PC-3 (cell line): ENCODE data around the gene MOB3A. TPM values are rescaled to one million over a fixed set of nuclear protein-coding genes. Genes with fewer than 3 reads are reported as not detected.

ENCODE experiments used
- ATAC-seq: fragments of 200-7000 bp; cut with Tn5 transposase; 2 replicates; pipeline ENCODE4 v1.9.1; 2020; ENCODE audit warnings: mild to moderate bottlenecking, moderate library complexity
- BruUV-seq: library from RNA; stranded (reverse); fragments of 400-500 nt; replicated peaks from 2 replicates; lab custom pipeline; 2021; lab: Mats Ljungman, UMichigan
- CTCF ChIA-PET: fragments of 300-600 bp; sonication (Branson Sonifier 250); formaldehyde crosslinking; loops from one replicate; lab custom pipeline; 2022; ENCODE audit warnings: antibody characterized with exemption; lab: Charles Lee
- POLR2A ChIA-PET: fragments of 300-600 bp; sonication (Branson Sonifier 250); formaldehyde crosslinking; loops from one replicate; lab custom pipeline; 2022; ENCODE audit warnings: antibody characterized with exemption; ENCODE audit not compliant: unreplicated experiment; lab: Charles Lee
- DNase-seq: peaks from one replicate; pipeline ENCODE4 v3.0.0-alpha.2; 2015
- H2AFZ ChIP-seq: fragments of 300-600 bp; sonication (generic); 2 replicates; pipeline ENCODE4 v1.6.0; 2016; ENCODE audit warnings: antibody characterized with exemption, low read length
- H3F3A ChIP-seq: fragments of 300-600 bp; sonication (generic); one replicate; pipeline ENCODE4 v1.6.0; 2017; ENCODE audit warnings: antibody characterized with exemption, low read length, control low read depth, mild to moderate bottlenecking; ENCODE audit not compliant: unreplicated experiment
- H3K27ac ChIP-seq: fragments of 300-600 bp; sonication (generic); 2 replicates; pipeline ENCODE4 v1.5.1; 2016; ENCODE audit warnings: mild to moderate bottlenecking, low read length
- H3K27me3 ChIP-seq: fragments of 300-600 bp; sonication (generic); 2 replicates; pipeline ENCODE4 v1.6.1; 2016; ENCODE audit warnings: low read length, mixed read lengths
- H3K36me3 ChIP-seq: fragments of 300-600 bp; sonication (generic); 2 replicates; pipeline ENCODE4 v1.6.1; 2016; ENCODE audit warnings: low read depth, mixed run types, low read length, mixed read lengths
- H3K4me1 ChIP-seq: fragments of 300-600 bp; sonication (generic); 2 replicates; pipeline ENCODE4 v1.5.1; 2016; ENCODE audit warnings: low read length; ENCODE audit not compliant: insufficient read depth
- H3K4me2 ChIP-seq: fragments of 300-600 bp; sonication (generic); 2 replicates; pipeline ENCODE4 v1.6.0; 2016; ENCODE audit warnings: low read length
- H3K4me3 ChIP-seq: fragments of 300-600 bp; sonication (generic); 2 replicates; pipeline ENCODE4 v1.5.1; 2016; ENCODE audit warnings: mild to moderate bottlenecking, low read length, mixed read lengths
- H3K79me2 ChIP-seq: fragments of 300-600 bp; sonication (generic); 2 replicates; pipeline ENCODE4 v1.6.1; 2017; ENCODE audit warnings: low read length, mixed read lengths
- H3K9ac ChIP-seq: fragments of 300-600 bp; sonication (generic); 2 replicates; pipeline ENCODE4 v1.6.0; 2016; ENCODE audit warnings: mild to moderate bottlenecking, low read length
- H3K9me2 ChIP-seq: fragments of 300-600 bp; sonication (generic); replicated peaks from 2 replicates; pipeline ENCODE4 v1.6.1; 2016; ENCODE audit warnings: mixed run types, low read length, mixed read lengths
- H3K9me3 ChIP-seq: fragments of 300-600 bp; sonication (generic); 2 replicates; pipeline ENCODE4 v1.6.1; 2016; ENCODE audit warnings: low read length, mixed read lengths
- H4K20me1 ChIP-seq: fragments of 300-600 bp; sonication (generic); 2 replicates; pipeline ENCODE4 v1.6.1; 2016; ENCODE audit warnings: low read length, mixed read lengths
- EZH2 ChIP-seq: fragments of 300-600 bp; sonication (generic); IDR thresholded peaks from one replicate; pipeline ENCODE4 v1.6.1; 2017; ENCODE audit warnings: antibody characterized with exemption, mild to moderate bottlenecking, low read length; ENCODE audit not compliant: unreplicated experiment
- EZH2phosphoT487 ChIP-seq: fragments of 300-600 bp; sonication (generic); IDR thresholded peaks from 2 replicates; pipeline ENCODE4 v1.6.1; 2018; ENCODE audit warnings: mild to moderate bottlenecking, antibody characterized with exemption, low read length, borderline replicate concordance
- intact Hi-C: fragments of 100-400 bp; cut with micrococcal nuclease; formaldehyde crosslinking; loops from 2 replicates; pipeline ENCODE4 v1.9.0; 2023
- total RNA-seq: library from RNA; depleted of rRNA; stranded (reverse); fragments of >200 nt; gene quantifications from 2 replicates; pipeline ENCODE4 v1.2.3, GENCODE V29; 2014
- TF ChIP-seq, protein P1 (sequence below): fragments of 300-600 bp; sonication (generic); conservative IDR thresholded peaks from 2 replicates; pipeline ENCODE4 v1.5.1; 2017; ENCODE audit warnings: antibody characterized with exemption, low read depth, mild to moderate bottlenecking, low read length

MOB3A gene
- total RNA-seq, 1 experiment from 2014 or later, result 15.1 TPM

DNA sequence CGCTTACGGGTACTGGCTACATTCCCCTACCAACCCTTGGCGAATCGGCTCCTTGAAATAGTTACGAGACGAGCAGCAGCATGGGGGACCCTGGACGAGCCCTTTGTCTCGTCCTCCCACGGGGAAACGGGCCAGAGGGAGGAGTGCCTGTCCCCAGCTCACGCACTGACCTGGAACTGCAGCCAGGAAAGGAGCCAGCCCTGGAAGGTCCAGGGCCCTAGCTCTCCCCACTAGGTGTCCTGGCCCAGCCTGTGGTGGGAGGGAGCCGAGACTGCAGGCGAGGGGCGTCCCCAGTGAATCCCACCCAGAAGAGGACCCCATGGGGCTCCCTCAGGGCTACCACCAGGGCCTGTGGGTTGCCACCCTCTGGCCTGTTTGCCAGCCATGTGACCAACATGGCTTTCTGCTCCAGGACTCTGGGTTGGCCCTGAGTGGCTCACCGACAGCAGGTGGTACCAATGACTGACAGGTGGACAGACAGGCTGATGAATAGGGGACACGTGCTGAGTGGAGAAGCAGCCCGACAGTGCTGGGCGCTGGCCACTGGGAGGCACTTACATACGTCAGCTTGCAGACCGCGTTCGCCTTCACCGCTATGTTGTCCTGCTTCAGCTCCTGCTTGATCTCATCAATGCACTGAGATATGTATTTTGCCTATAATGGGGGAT is 42.1 kb upstream of the MOB3A start:
- Histone ChIP-seq H3F3A (no peaks in the 10 kb centered on the region), H3K9ac (no peak overlapping the region), H3K4me1 (no peaks in the 10 kb centered on the region), H3K4me2 (no peak overlapping the region), H3K9me3 (no peaks in the 10 kb centered on the region), H4K20me1 (no peaks in the 10 kb centered on the region), H3K9me2 (no peaks in the 10 kb centered on the region), H3K27ac (no peak overlapping the region), H3K79me2 (peaks cover 41% of the 10 kb centered on the region), H3K4me3 (no peak overlapping the region), H2AFZ (no peak overlapping the region), H3K27me3 (no peaks in the 10 kb centered on the region), H3K36me3 (no peaks in the 10 kb centered on the region)
- ChIA-PET POLR2A (no interaction called here), CTCF (no interaction called here)
- DNase-seq (no peak), ATAC-seq (no peak)
- intact Hi-C loops, result no loop called here
- TF ChIP-seq EZH2phosphoT487, result no peak
- TF ChIP-seq, protein P1, sequence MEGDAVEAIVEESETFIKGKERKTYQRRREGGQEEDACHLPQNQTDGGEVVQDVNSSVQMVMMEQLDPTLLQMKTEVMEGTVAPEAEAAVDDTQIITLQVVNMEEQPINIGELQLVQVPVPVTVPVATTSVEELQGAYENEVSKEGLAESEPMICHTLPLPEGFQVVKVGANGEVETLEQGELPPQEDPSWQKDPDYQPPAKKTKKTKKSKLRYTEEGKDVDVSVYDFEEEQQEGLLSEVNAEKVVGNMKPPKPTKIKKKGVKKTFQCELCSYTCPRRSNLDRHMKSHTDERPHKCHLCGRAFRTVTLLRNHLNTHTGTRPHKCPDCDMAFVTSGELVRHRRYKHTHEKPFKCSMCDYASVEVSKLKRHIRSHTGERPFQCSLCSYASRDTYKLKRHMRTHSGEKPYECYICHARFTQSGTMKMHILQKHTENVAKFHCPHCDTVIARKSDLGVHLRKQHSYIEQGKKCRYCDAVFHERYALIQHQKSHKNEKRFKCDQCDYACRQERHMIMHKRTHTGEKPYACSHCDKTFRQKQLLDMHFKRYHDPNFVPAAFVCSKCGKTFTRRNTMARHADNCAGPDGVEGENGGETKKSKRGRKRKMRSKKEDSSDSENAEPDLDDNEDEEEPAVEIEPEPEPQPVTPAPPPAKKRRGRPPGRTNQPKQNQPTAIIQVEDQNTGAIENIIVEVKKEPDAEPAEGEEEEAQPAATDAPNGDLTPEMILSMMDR, result no peak
- no peak for TF ChIP-seq EZH2
- BruUV-seq, result no TSS peak

DNA sequence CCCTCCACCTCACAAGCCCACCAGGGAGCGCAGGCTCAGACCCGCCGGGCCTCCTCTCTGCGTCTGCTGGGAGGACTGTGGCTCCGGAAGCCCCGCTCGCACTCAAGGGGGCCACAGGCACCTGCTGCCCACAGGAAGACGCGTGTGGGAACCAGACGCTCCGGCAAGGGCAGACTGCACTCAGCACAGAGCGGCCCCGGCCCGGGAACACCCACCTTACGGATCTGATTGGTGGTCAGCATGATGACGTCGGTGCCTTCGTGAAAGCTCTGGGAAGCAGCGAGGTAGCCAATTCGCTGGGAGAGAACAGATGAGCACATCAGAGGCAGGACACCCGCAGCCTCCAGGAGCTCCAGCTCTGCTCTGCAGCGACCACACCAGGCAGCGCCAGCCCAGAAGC is 40.7 kb upstream of the MOB3A start:
- no peak for ATAC-seq

More for the DNA sequence above, 40.7 kb upstream of the MOB3A start:
- Histone ChIP-seq H3K4me1 (no peaks in the 10 kb centered on the region), H3K9me3 (no peaks in the 10 kb centered on the region), H3K9ac (no peak overlapping the region), H3F3A (no peaks in the 10 kb centered on the region), H3K4me2 (no peak overlapping the region), H3K27ac (no peak overlapping the region), H3K36me3 (no peaks in the 10 kb centered on the region; the same call in 1 of the 2 replicates), H3K79me2 (peaks cover 29% of the 10 kb centered on the region), H4K20me1 (no peaks in the 10 kb centered on the region), H3K9me2 (no peaks in the 10 kb centered on the region), H3K4me3 (no peak overlapping the region), H2AFZ (no peak overlapping the region), H3K27me3 (no peaks in the 10 kb centered on the region)
- POLR2A ChIA-PET, result no interaction called here
- intact Hi-C loops, result no loop called here
- BruUV-seq, result no TSS peak
- TF ChIP-seq EZH2phosphoT487 (no peak), EZH2 (no peak)
- TF ChIP-seq, protein P1, result no peak
- DNase-seq, result no peak
- CTCF ChIA-PET, result no interaction called here
